ENCODE data around the gene AMBN. TPM values are rescaled to one million over a fixed set of nuclear protein-coding genes. Genes with fewer than 3 reads are reported as not detected.

AMBN gene
- not detected for polyA plus RNA-seq (2012; ENCODE audit: insufficient read length, low read depth)

- TF ChIP-seq TAF1 (IDR thresholded peaks at IDR 0.05; ENCODE audit: borderline replicate concordance, insufficient read depth, low read length) (no peak), POLR2AphosphoS5 (IDR thresholded peaks at IDR 0.05; ENCODE audit: low read depth, low read length) (no peak), FOXP2 (optimal IDR thresholded peaks at IDR 0.05; ENCODE audit: borderline replicate concordance, extremely low read depth, extremely low read length, insufficient read depth) (no peak), SIN3A (IDR thresholded peaks at IDR 0.05; ENCODE audit: borderline replicate concordance, insufficient read depth, low read length) (no peak)
- TF ChIP-seq, protein P1, sequence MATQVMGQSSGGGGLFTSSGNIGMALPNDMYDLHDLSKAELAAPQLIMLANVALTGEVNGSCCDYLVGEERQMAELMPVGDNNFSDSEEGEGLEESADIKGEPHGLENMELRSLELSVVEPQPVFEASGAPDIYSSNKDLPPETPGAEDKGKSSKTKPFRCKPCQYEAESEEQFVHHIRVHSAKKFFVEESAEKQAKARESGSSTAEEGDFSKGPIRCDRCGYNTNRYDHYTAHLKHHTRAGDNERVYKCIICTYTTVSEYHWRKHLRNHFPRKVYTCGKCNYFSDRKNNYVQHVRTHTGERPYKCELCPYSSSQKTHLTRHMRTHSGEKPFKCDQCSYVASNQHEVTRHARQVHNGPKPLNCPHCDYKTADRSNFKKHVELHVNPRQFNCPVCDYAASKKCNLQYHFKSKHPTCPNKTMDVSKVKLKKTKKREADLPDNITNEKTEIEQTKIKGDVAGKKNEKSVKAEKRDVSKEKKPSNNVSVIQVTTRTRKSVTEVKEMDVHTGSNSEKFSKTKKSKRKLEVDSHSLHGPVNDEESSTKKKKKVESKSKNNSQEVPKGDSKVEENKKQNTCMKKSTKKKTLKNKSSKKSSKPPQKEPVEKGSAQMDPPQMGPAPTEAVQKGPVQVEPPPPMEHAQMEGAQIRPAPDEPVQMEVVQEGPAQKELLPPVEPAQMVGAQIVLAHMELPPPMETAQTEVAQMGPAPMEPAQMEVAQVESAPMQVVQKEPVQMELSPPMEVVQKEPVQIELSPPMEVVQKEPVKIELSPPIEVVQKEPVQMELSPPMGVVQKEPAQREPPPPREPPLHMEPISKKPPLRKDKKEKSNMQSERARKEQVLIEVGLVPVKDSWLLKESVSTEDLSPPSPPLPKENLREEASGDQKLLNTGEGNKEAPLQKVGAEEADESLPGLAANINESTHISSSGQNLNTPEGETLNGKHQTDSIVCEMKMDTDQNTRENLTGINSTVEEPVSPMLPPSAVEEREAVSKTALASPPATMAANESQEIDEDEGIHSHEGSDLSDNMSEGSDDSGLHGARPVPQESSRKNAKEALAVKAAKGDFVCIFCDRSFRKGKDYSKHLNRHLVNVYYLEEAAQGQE (IDR thresholded peaks at IDR 0.05; ENCODE audit: insufficient read depth in 1 of 2, low read depth in 2 of 2, low read length in 2 of 2) = no peak
Measured at GRCh38 chr4:70591955-70592582, at the start of gene AMBN. TSS of gene AMBN (plus strand) at chr4:70592256. CDS start at chr4:70592359, 103 bp downstream.

- TF ChIP-seq SIN3A (IDR thresholded peaks at IDR 0.05; ENCODE audit: borderline replicate concordance, insufficient read depth, low read length) (no peak), TAF1 (IDR thresholded peaks at IDR 0.05; ENCODE audit: borderline replicate concordance, insufficient read depth, low read length) (no peak), FOXP2 (optimal IDR thresholded peaks at IDR 0.05; ENCODE audit: borderline replicate concordance, extremely low read depth, extremely low read length, insufficient read depth) (no peak), POLR2AphosphoS5 (IDR thresholded peaks at IDR 0.05; ENCODE audit: low read depth, low read length) (no peak)
- TF ChIP-seq, protein P1 (IDR thresholded peaks at IDR 0.05; ENCODE audit: insufficient read depth in 1 of 2, low read depth in 2 of 2, low read length in 2 of 2) = no peak
Measured at GRCh38 chr4:70544279-70544868, 47.7 kb upstream of the AMBN start.

- TF ChIP-seq FOXP2 (optimal IDR thresholded peaks at IDR 0.05; ENCODE audit: borderline replicate concordance, extremely low read depth, extremely low read length, insufficient read depth) = no peak
Measured at GRCh38 chr4:70556856-70557255, 35.2 kb upstream of the AMBN start.

GRCh38 chr4:70559211-70559830 lies 32.7 kb upstream of the AMBN start:
- TF ChIP-seq POLR2AphosphoS5 (IDR thresholded peaks at IDR 0.05; ENCODE audit: low read depth, low read length) = no peak
- TF ChIP-seq TAF1 (IDR thresholded peaks at IDR 0.05; ENCODE audit: borderline replicate concordance, insufficient read depth, low read length) = no peak
- TF ChIP-seq FOXP2 (optimal IDR thresholded peaks at IDR 0.05; ENCODE audit: borderline replicate concordance, extremely low read depth, extremely low read length, insufficient read depth) = no peak
- TF ChIP-seq, protein P1 (IDR thresholded peaks at IDR 0.05; ENCODE audit: insufficient read depth in 1 of 2, low read depth in 2 of 2, low read length in 2 of 2) = no peak
- TF ChIP-seq SIN3A (IDR thresholded peaks at IDR 0.05; ENCODE audit: borderline replicate concordance, insufficient read depth, low read length) = no peak

DNA sequence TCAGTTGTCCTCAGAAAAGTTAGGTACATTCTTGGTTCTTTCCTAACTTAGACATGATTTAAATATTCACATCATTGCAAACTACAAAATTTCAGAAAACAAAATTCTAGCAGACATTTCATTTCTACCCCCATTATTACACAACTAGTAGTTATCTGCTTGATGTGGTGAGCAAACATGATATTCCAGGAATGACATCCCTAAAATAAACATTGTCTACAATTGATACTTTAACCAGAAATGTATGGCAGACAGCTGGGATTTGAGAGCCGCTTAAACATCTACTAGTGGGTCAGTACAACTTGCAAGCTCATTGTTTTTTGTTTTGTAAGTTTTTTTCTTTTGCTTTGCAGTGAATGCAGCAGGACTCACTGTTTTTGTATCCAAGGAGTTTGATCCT lies 32.1 kb upstream of the AMBN start:
- TF ChIP-seq SIN3A (IDR thresholded peaks at IDR 0.05; ENCODE audit: borderline replicate concordance, insufficient read depth, low read length) (no peak), TAF1 (IDR thresholded peaks at IDR 0.05; ENCODE audit: borderline replicate concordance, insufficient read depth, low read length) (no peak), FOXP2 (optimal IDR thresholded peaks at IDR 0.05; ENCODE audit: borderline replicate concordance, extremely low read depth, extremely low read length, insufficient read depth) (no peak), POLR2AphosphoS5 (IDR thresholded peaks at IDR 0.05; ENCODE audit: low read depth, low read length) (no peak)
- TF ChIP-seq, protein P1 (IDR thresholded peaks at IDR 0.05; ENCODE audit: insufficient read depth in 1 of 2, low read depth in 2 of 2, low read length in 2 of 2) = no peak

Measured in PFSK-1 (cell line).